ENCODE results near the gene SLC35A4. TPM values are rescaled to one million over a fixed set of nuclear protein-coding genes. Genes with fewer than 3 reads are reported as not detected.
A peak's percentile ranks its signal among the peaks of the same experiment; 100 is the strongest.

The SLC35A4 gene, protein sequence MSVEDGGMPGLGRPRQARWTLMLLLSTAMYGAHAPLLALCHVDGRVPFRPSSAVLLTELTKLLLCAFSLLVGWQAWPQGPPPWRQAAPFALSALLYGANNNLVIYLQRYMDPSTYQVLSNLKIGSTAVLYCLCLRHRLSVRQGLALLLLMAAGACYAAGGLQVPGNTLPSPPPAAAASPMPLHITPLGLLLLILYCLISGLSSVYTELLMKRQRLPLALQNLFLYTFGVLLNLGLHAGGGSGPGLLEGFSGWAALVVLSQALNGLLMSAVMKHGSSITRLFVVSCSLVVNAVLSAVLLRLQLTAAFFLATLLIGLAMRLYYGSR
- 66.3 TPM for polyA plus RNA-seq (2013, experiment 1 of 2; ENCODE audit: insufficient read length)
- 47.2 TPM for polyA plus RNA-seq (2013, experiment 2 of 2; ENCODE audit: insufficient read length)

GRCh38 chr5:140564196-140565023 is at the start of gene SLC35A4, which contains the start of gene APBB3:
Gene SLC35A4 (plus strand): TSS chr5:140564828. CDS start chr5:140567170, 2,342 bp downstream.
Gene APBB3 (minus strand): TSS chr5:140564598. CDS start chr5:140564245, 353 bp downstream.
- peak; percentile 99 for DNase-seq

GRCh38 chr5:140524003-140524402 is 40.6 kb upstream of the SLC35A4 start:
- DNase-seq: no peak

GRCh38 chr5:140540227-140540626 is 24.4 kb upstream of the SLC35A4 start:
- DNase-seq: no peak

- DNase-seq: no peak
Measured at GRCh38 chr5:140542972-140543371, 21.7 kb upstream of the SLC35A4 start.

- DNase-seq: no peak
Measured at GRCh38 chr5:140544986-140545385, 19.6 kb upstream of the SLC35A4 start.

DNA sequence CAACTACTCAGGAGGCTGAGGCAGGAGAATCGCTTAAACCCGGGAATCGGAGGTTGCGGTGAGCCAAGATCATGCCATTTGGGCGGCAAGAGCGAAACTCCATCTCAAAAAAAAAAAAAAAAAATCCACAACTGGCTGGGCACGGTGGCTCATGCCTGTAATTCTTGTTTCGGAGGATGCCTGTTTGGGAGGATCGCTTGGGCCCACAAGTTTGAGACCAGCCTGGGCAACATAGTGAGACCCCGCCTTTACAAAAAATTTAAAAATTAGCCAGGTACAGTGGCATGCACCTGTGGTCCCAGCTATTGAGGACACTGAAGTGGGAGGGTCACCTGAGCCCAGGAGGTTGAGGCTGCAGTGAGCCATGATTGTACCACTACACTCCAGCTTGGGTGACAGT is 19.0 kb upstream of the SLC35A4 start:
- DNase-seq: no peak

DNA sequence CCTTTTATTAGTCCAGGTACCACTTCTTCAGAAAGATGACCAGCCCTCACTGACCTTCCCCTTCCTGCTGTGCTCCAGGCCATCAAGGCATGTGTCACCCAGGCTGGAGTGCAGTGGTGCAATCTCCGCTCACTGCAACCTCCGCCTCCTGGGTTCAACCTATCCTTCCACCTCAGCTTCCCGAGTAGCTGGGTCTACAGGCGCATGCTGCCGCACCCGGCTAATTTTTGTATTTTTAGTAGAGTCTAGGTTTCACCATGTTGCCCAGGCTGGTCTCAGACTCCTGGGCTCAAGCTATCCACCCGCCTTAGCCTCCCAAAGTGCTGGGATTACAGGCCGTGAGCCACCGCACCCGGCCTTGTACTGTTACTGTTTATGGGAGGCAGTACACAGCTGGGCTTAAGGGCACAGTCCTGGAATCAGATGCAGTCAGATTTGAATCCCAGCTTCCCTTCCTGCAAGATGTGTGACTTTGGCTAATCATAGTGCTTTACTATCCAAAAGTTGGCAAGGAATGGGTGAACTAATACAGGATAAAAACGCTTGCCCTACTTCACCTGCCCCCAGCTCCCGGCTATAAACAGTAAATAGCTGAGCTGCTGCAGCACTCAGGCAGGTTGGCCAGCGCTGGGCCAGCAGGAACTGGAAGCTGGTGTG is 17.6 kb upstream of the SLC35A4 start:
- DNase-seq: no peak

DNA sequence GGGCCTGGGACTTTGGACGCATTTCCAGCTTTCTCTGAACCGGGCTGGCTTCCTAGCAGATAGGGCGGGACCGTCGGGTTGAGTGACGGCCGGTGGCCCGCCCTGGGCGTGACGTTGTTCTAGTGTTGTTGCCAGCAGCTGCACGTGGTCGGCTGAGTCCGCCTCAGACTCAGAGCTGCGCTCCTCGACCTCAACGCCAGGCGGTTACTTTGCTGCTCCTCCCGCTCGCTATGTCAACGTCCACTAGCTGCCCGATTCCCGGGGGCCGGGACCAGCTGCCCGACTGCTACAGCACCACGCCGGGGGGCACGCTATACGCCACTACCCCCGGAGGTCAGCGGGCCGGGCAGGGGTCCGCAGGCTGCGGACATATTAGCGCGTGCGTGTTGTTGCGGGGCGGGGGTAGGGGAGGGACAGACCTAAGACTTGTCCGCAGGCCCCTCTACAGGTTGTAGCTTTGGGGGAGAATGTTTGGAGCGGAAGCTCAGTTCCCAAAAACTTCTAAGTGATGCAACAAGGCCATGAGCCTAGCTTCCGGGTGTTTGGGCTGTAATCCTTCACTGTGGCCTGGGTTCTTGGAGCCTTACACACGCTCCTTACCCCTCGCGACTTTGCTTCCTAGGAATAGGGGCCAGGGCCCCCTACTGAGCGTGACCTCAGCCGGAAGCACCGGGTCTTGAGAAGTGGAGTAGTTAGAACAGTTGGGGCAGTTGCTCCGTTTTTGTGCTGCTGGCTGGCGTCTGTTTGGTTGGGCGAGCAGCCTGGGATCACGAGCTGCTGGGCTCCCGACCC is 16.9 kb upstream of the SLC35A4 start, which contains the start of gene EIF4EBP3:
EIF4EBP3 (plus strand) TSS at position 155 of the 792 bp plus-strand sequence; CDS start at position 231, 76 bp downstream.
- DNase-seq: peak; percentile 91

- no peak for DNase-seq
Measured at GRCh38 chr5:140548300-140548688, 16.3 kb upstream of the SLC35A4 start.

DNA sequence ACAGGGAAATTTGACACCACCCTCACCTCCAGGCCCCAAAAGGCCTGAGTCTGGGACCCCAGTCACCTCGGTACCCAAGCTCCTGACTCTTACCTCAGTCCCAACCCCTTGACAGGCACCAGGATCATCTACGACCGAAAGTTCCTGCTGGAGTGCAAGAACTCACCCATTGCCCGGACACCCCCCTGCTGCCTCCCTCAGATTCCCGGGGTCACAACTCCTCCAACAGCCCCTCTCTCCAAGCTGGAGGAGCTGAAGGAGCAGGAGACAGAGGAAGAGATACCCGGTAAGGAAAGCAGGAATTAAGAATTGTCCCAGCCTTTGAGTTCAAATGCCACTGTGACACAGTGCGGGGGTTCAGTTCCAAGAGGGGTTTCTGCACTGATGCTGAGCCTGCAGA is 15.8 kb upstream of the SLC35A4 start:
- DNase-seq: no peak

DNA sequence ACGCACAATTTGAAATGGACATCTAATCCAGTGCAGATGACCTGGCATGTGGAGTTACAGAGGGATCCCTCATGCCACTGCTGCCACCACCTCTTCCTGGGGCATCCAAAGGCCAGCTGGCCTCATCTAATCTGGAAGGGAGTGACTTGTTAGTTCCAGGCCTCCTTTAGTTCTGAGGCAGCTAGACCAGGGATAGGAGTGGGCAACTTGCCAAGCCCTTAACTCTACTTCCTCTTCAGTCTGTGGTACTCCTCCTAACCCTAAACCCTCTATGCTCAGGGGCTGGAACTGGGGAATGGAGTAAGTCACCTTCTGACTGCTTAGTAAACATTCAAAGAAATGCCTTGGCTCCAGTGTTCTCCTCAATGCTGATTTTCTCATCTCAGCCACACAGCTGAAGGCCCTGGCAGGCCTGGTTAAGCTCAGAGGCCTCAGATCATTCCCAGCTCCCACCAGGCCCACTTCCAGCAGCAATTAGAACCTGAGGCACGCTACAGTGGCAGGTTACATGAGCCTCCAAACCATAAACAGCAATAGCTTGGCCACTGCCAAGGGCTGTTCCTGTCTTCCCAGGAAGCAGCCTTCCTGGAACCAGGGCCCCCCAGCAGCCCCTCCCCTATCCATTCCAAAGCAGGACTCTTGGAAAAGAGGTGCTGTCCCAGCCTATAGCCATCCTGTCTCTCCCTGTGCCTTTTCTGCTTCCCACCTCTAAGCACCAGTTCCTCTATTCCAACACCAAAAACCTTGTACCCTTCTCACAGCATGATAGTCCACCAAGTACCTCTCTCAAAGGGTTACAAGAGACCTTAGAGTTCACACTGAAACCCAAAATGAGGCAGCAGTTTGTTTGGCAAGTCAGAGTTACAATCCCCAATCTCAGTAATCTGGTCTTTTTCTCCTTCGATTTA is 15.1 kb upstream of the SLC35A4 start:
- DNase-seq: peak; percentile 23

- DNase-seq: no peak
Measured at GRCh38 chr5:140550147-140551079, 14.2 kb upstream of the SLC35A4 start.

- no peak for DNase-seq
Measured at GRCh38 chr5:140551872-140552271, 12.8 kb upstream of the SLC35A4 start.

- no peak for DNase-seq
Measured at GRCh38 chr5:140553657-140554056, 11.0 kb upstream of the SLC35A4 start.

- peak; percentile 43 for DNase-seq
Measured at GRCh38 chr5:140554454-140554853, 10.2 kb upstream of the SLC35A4 start.

DNA sequence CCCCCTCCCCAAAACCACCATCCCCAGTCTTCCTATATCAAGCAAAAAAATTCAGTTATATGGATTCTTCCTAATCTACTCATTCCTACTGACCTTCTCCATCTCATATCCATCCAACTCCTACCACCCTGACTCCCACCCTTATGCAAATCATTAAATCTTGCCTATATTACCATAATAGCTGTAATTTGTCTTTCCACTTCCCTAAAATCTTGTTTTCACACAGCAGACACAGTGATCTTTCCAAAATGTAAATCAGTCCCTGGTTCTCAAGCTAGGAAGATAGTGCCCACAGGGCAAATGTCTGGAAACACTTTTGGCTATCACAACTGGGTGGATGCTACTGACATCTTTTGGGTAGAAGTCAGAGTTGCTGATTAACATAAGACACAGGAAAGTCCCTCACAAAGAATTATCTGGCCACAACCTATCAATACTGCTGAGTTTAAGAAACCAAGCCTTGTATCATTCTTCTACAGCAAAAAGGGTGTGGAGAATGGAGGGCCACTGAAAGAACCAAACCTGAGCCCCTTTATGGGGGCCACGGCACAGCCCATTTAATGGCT is 8.8 kb upstream of the SLC35A4 start:
- no peak for DNase-seq

DNA sequence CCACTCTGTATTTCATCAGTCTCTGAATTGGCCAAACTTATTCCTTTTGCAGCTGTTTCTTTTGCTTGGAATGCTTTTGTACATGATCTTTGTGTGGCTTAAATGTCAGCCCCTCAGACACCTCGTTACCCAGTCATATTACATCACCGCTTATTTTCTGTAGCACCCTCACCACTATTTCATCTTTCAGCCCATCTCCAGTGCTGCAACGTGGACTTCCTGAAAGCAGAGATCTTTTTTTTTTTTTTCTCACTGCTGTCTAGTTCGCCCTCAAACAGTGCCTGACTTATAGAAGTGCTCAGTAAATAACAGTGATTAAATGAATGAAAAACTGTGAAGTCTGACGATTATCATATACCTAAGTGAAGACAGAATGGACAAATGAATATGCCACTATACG is 8.2 kb upstream of the SLC35A4 start:
- no peak for DNase-seq

- DNase-seq: peak; percentile 90
Measured at GRCh38 chr5:140557136-140557805, 7.4 kb upstream of the SLC35A4 start, which contains the start of gene SRA1. Gene SRA1 (minus strand): TSS chr5:140557473. CDS start chr5:140557452, 21 bp downstream.

- DNase-seq: no peak
Measured at GRCh38 chr5:140557965-140558364, 6.7 kb upstream of the SLC35A4 start.
